ENCODE results near the gene GHRHR.

Gene GHRHR

DNA sequence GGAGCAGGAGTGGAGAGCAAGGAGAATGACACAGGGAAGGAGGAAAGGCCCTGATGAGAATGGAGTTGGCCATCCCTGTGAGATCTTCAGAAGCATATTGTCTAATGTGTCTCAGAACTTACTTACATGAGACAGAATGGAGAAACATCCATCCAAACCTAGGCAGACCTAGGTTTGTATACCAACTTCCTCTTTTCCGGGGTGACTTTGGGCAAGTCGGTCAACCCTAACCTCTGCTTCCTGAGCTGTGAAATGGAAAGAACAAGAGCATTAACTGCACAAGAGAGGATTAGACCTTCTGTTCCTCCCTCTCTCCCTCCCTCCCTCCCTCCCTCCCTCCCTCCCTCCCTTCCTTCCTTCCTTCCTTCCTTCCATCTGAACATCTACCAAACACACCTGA is 4.5 kb downstream of the GHRHR start:
- no peak for DNase-seq (ENCODE audit: low read depth in 2 of 2, low spot score in 1 of 2)

DNA sequence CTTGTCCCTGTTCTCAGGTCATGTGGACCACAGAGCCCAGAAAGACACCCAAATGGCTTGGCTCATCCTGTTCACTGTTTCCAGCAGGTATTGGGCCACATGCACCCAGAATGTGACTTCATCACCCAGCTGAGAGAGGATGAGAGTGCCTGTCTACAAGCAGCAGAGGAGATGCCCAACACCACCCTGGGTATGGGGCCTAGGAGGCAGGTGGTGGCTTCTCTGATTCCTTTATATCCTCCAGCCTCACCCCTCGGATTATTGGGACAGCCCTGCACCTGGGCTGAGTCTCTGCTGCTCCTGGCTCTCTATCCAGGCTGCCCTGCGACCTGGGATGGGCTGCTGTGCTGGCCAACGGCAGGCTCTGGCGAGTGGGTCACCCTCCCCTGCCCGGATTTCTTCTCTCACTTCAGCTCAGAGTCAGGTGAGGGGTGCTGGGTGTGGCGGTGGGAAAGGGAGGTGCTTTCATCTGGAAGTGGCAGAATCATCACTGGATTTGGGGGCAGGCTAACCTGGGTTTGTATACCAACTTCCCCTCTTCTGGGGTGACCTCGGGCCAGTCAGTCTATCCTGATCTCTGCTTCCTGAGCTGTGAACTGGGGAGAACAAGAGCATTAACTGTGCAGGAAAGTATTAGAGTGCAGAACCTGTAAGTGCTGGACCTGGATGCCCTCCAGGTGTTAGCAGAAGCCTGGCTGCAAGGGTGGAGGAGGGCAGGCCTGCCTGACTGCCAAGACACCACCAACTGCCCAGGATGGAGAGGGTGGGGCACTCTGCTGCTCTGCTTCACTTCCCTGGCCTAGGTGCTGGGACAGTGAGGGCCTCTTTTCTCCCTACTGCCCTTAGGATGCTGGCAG is 5.2 kb downstream of the GHRHR start:
- DNase-seq (ENCODE audit: low read depth in 2 of 2, low spot score in 1 of 2): no peak

DNA sequence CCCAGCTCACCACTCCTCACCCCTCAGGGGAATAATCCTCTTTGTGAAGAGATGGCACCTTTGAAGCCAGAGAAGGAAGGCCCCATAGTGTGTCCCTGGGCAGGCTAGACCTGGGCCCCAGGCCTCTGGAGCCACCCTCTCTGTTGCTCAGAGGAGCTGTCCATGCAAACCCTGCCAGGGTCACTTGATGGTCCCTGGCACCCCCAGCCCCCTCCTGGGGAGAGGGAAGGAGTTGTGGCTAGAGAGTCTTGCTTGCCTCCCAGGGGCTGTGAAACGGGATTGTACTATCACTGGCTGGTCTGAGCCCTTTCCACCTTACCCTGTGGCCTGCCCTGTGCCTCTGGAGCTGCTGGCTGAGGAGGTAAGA is 5.8 kb downstream of the GHRHR start:
- DNase-seq (ENCODE audit: low read depth in 2 of 2, low spot score in 1 of 2): no peak

DNA sequence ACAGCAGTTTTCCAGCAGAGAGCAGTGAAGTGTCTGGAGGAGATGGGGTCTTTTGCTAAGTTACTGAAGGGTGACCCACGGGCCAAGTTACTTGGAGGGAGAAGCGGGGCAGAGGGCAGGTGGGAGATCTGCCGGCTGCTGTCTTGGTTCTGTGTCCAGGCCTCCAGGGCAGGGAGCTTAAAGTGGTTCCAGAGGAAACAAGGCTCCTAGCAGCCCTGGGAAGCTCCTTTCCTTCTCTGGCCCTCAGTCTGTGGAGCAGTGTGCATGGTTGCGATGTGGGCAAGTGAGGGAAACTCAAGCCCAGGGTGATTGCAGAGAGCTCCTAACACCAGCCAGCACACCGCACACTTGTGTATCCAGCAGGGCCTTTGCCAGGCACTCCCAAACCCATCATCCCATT is 6.3 kb downstream of the GHRHR start:
- DNase-seq (ENCODE audit: low read depth in 2 of 2, low spot score in 1 of 2): no peak

DNA sequence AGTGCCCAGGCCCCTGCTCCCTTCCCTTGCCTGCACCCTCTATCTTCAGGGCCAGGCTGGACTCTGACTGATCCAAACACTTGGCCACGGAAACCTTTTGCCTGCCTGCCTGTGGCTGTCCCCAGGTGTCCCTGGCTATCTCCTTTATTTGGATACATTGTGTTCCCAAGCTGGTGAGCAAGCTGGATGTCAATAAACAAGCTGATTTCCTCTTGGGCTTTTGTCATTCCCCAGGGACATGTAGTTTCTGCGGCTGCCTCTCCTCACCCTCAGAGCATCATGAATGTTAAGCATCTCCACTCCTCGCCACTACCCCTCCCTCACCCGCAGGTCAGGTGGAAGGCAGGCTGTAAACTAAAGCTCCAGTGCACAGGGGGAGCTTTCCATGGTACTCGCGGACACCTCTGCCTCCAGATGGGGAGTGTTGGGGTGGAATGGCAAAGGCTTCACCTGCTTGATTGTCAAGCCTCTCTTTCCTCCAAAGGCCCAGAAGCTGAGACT is 6.9 kb downstream of the GHRHR start:
- no peak for DNase-seq (ENCODE audit: low read depth in 2 of 2, low spot score in 1 of 2)

DNA sequence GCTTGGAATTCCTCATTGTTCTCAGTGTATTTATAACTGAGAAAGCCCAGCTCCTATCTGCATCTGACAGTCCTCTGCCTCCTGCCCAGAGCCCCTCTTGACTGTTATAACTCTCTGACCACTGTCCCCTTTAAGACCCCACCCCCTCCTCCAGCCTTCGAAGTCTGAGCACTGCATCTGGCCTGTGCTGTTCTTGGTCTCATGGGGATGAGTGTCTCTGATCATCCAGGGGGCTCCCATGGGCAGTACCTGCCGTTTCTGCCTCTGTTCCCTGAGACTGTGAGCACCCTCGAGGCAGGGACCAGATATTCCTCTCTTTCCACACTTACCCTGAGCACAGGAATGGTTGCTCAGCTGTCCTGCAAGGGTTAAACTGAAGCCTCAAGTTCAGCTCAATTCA is 7.7 kb downstream of the GHRHR start:
- no peak for DNase-seq (ENCODE audit: low read depth in 2 of 2, low spot score in 1 of 2)

DNA sequence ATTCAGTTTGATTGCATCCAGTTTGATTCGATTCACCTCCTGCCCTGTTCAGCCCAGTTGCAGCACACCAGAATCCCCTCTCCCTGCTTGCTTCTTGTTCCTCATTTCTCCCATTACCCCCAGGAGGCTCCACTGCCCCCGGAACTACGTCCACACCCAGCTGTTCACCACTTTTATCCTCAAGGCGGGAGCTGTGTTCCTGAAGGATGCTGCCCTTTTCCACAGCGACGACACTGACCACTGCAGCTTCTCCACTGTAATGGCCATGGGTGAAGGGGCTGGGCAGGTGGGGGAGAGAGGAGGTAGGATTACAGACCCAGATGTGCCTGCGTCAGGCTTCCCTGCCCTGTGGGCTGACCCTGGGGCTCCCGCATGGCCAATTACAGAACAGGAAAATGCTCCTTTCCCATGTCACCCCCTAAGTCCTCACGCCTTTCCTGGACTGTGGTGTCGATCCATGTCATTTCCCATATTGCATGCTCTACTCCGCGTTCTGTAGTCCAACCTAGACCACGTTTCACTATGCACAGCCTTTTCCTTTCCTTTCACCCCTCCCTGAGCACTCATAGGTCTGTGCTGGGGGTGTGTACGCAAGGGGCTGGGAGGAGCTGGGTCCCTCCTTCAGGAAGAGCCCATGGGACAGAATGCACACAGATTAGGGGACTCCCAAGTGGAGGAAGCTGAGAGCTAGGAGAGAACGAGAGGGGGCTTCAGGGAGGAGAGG is 8.2 kb downstream of the GHRHR start:
- DNase-seq (ENCODE audit: low read depth in 2 of 2, low spot score in 1 of 2): no peak

DNA sequence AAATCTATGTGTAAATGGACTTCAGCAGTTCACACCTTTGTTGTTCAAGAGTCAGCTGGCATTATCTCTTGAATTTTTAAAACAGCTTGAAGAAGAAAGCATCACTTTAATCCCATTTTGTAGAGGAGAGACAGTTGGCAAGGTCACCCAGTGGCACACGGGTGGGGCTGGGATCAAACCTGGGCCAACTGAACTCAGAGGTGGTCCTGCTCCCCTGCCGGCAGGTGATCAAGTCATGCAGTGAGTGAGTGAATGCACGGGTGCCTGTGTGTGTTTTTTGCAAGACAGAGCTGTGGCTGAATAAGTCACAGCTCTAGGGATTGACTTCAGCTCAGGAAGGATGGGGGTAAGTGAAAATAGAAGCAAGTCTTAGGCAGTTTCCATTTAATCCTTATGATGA is 9.5 kb downstream of the GHRHR start:
- no peak for DNase-seq (ENCODE audit: low read depth in 2 of 2, low spot score in 1 of 2)

DNA sequence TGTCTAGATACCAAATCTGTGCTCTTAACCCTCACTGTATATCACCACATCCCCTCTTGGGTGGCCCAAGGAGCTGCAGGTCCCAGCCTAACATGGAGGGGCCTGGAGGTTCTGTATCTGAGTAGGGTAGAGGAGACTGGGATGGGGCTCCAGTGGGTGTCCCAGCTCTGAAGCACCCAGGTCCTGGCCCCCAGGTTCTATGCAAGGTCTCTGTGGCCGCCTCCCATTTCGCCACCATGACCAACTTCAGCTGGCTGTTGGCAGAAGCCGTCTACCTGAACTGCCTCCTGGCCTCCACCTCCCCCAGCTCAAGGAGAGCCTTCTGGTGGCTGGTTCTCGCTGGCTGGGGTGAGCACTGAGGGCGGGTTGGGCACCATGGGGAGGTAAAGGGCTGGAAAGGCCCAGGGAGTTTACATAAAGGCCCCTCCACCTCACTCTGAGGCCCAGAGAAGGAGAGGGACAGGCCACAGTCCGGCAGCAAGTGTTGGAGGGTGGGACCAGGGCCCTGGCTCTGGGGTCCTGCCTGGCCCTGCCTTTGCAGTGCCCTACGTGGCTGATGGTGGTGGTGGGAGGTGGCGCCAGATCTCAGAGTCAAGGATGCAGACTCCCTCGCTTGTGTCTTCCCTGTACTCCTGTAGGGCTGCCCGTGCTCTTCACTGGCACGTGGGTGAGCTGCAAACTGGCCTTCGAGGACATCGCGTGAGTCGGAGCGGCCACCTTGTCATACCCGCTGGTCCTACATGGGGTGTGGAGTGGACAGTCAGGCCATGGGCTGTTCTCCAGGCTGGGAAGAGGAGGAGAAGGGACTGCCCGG is 10.2 kb downstream of the GHRHR start:
- no peak for DNase-seq (ENCODE audit: low read depth in 2 of 2, low spot score in 1 of 2)

DNA sequence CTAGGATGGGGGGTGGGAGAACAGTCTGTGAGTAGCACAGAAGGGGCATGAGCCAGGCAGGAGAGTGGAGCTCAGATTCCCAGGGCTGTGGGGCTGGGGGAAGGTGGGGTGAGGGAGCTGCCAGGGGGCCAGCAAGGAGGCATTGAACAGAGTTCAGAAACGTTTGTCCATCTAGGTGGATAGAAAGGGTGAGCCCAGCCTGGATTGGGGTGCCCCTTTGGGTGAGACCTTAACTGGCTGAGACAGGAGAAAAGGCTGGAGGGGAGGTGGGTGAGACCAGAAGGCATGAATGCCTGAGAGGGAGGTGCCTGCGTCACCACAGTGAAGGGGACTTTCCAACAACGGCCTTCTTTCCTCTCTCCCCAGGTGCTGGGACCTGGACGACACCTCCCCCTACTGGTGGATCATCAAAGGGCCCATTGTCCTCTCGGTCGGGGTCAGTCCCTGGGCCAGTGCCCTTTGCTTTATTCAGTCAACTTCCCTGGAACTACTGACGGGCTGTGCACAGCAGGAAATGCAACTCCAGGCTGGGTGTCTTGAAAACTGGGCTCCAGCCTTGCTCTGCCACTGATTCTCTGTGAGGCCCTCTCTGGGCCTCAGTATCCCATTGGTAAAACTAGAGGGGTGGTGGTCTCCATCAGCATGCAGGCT is 11.0 kb downstream of the GHRHR start:
- DNase-seq (ENCODE audit: low read depth in 2 of 2, low spot score in 1 of 2): no peak

DNA sequence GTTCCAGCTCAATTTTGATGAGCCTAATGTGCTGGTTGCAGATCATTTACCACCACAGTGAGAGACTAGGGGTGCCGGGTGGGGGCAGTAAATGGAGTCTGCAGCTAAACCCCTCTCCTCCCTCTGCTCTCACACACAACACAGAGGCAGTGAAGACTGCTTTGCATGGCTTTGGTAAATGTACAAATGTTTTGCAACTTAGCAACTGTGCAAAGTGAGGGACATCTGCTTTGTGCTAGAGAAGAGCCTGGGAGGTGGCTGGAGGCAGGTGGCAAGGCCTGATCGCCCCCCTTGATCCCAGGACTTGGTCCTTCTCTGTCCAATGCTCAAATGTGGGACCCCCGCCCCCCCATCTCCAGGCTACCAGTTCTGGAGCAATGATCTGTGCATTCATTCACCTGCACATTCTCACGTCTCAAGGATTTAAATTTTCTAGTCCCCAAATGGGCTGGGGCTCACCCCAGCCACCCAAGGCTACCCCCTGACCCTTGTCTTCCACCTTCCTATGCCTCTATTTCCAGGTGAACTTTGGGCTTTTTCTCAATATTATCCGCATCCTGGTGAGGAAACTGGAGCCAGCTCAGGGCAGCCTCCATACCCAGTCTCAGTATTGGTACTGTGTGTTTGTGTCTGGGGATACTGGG is 11.6 kb downstream of the GHRHR start:
- DNase-seq (ENCODE audit: low read depth in 2 of 2, low spot score in 1 of 2): no peak

DNA sequence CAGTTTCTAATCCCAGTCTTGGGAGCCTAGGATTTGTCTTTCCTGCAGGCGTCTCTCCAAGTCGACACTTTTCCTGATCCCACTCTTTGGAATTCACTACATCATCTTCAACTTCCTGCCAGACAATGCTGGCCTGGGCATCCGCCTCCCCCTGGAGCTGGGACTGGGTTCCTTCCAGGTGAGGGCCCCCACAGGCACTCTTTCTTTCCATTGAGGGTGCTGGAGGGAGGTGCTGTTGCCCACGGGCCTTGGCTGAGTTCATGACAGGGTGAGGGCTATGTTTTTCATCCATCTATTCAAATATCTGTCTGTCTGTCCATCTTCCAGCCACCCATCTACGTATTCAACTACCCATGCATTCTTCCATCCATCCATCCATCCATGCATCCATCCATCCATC is 12.6 kb downstream of the GHRHR start:
- DNase-seq (ENCODE audit: low read depth in 2 of 2, low spot score in 1 of 2): no peak

DNA sequence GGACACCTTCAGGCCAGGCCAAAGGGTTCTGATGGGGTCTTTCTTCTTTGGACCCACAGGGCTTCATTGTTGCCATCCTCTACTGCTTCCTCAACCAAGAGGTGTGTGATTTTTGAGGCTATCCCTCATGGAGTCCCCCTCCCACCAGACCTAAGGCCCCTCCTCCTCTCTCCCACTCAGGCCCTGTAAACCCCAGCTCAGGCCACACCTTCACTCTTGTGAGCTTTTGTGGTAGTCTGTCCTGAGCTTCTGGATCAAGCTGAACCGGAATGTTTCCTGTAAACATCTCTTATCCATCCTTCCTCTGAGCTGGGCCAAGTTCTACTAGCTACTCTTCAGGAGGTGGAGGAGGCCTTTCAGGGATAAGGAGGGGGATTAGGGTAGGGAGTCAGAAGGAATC is 13.5 kb downstream of the GHRHR start:
- no peak for DNase-seq (ENCODE audit: low read depth in 2 of 2, low spot score in 1 of 2)

DNA sequence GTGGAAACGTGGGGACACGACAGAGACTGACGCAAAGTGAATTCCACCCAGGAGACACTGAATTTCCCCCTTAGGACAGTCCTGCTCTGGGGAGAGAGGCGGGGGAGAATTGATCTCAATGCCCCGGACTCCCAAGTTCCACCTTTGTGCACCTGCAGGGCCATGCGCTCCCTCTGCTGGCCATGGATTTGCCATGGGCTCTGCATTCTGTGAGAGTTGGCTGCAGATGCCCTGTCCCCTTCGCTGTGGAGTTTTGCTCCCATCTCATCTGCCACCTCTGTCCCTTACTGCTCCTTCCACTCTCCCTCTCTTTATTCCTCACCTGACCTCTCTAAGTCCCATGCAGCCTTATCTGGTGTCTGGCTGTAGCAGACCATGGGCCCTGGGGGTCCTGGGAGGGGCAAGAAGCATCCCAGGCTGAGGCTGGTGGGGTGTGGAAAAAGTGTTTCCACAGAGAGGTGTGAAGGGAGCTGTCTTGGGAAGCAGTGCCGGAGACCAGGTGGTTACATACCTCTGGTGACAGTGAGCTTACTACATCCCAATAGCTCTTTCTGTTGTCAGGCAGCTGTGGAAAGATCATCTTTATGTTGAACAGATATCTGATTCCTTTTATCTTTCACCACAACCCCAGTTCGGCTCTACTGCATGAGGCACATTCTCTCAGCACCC is 14.3 kb downstream of the GHRHR start:
- no peak for DNase-seq (ENCODE audit: low read depth in 2 of 2, low spot score in 1 of 2)

DNA sequence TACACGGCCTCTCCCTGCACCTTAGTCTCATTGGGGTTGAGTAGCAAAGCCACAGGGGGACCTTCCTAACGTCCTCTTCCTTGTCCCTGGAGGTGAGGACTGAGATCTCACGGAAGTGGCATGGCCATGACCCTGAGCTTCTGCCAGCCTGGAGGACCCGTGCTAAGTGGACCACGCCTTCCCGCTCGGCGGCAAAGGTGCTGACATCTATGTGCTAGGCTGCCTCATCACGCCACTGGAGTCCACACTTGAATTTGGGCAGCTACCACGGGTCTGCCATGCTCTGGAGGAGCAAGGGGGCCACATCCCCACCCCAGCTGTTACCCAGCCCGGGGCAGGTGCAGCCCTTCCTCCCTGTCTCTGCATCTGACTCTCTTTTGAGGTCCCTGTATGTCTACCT is 15.3 kb downstream of the GHRHR start:
- DNase-seq (ENCODE audit: low read depth in 2 of 2, low spot score in 1 of 2): no peak

DNA sequence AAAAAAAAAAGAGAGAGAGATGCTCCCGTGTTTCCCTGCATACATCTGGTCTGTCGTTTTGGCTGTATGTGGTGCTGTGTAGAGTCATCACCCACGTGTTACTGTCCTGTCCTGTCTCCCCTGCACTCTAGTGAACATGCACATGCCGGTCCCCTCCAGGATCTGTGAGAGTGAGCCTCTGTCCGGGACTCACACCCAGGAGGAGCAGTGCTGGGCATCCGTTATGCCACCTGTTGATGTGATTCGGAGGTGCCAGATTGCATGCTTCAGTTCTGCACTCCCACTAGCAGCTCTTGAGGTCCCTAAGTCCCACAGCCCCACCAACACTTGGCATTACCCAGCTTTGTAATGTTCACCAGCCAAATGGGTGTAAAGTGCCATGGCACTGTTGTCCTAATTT is 16.4 kb downstream of the GHRHR start:
- DNase-seq (ENCODE audit: low read depth in 2 of 2, low spot score in 1 of 2): no peak

DNA sequence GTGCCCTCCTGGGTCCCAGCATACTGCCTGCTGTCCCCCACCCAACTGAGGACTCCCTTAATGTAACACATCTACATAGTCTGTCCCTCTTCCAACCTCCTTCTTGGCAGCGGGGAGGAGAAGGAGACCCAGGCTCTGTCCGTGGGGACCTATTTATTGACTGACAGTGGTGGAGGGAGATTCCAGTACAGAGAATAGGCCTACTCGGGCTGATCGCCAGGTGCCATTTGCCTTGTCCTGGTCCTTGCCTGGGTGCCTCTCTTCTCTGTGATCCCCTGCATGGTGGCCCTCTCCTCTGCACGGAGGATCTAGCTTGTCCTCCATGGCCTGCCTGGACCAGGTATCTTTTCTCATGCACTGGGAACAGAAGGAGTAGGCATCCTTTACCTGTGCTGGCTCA is 17.0 kb downstream of the GHRHR start:
- DNase-seq (ENCODE audit: low read depth in 2 of 2, low spot score in 1 of 2): no peak

DNA sequence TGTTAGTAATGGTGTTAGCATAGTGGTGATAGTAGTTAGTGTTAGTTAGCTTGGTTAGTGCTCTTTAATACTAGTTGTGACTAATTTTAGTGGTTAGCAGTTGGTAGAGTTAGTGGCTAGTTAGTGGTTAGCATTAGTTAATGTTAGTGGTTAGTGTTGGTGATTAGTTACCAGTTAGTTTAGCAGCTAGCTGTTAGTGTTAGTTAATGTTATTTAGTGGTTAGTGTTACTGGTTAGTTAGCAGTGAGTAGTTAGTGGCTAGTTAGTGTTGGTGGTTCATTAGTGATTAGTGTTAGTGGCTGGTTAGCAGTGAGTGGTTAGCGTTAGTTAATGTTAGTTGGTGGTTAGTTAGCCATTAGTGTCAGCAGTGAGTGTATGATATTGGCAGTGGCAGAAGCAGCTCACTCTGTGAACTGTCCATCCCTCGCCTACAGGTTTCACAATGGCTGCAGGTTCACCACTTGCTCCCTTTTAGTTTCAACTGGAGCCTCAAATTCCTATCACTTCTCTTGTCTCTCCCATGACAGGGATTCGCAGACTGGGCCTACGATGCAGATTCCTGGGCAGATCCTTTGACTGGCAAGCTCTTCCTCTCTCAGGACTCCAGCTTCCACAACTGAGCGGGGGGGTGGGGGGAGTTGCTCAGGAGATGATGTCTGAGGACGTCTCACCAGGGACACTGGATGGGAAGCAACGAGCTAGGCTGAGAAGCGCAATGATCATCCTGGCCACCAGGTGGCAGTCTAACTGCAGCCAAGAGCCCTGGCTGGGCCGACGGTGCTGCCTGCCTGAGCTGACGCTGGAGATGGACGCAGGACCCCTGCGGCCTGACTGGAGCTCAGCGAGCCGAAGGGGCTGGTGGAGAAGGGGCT is 19.5 kb downstream of the GHRHR start:
- DNase-seq (ENCODE audit: low read depth in 2 of 2, low spot score in 1 of 2): peak; percentile 14 to 54

DNA sequence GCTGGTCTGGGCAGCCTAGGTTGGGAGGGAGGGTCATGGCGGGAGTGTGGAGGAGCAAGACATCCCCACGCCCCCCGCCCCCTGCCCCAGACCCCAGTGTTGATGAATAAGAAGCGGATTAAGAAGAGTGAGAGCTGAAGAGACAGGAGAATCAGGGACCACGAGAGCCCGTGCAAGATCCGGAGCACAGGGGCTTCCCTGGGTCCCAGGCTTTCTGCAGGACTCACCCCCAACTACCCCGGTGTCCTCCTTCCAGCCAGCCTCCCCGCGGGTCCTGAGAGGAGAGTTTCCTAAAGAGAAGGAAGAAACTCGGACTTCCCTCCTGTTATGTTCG is 20.1 kb downstream of the GHRHR start:
- no peak for DNase-seq (ENCODE audit: low read depth in 2 of 2, low spot score in 1 of 2)

Measured in stimulated activated CD8-positive, alpha-beta memory T cell treated with anti-CD3 and anti-CD28 coated beads, Interleukin-4, amount 100 ng/mL, for 4 hours (primary cell).